H9 (cell line): ENCODE results near the gene MPZL1. TPM values are rescaled to one million over a fixed set of nuclear protein-coding genes. Genes with fewer than 3 reads are reported as not detected.

ENCODE experiments used
- DNase-seq: peaks from one replicate; pipeline ENCODE4 v3.0.0-alpha.2; 2017
- H2AFZ ChIP-seq: one replicate; pipeline ENCODE4 v1.6.1; 2013; ENCODE audit warnings: mild to moderate bottlenecking, low read length, control low read depth, moderate library complexity
- H2AK5ac ChIP-seq: 2 replicates; pipeline ENCODE4 v1.6.1; 2013; ENCODE audit warnings: low read length, control low read depth, mixed read lengths; ENCODE audit not compliant: insufficient read length
- H2BK120ac ChIP-seq: one replicate; pipeline ENCODE4 v1.6.1; 2013; ENCODE audit warnings: low read depth, mild to moderate bottlenecking, low read length, control low read depth, inconsistent platforms; ENCODE audit not compliant: poor library complexity, severe bottlenecking
- H2BK12ac ChIP-seq: 2 replicates; pipeline ENCODE4 v1.6.1; 2013; ENCODE audit warnings: low read length, control low read depth, mixed read lengths, low read depth; ENCODE audit not compliant: insufficient read length
- H2BK15ac ChIP-seq: 2 replicates; pipeline ENCODE4 v1.6.1; 2013; ENCODE audit warnings: low read depth, low read length, control low read depth
- H2BK20ac ChIP-seq: one replicate; pipeline ENCODE4 v1.6.1; 2013; ENCODE audit warnings: low read depth, mild to moderate bottlenecking, low read length, control low read depth, inconsistent platforms; ENCODE audit not compliant: poor library complexity, severe bottlenecking
- H2BK5ac ChIP-seq: 2 replicates; pipeline ENCODE4 v1.6.1; 2013; ENCODE audit warnings: low read length, control low read depth, mixed read lengths; ENCODE audit not compliant: insufficient read length
- H3K14ac ChIP-seq: 2 replicates; pipeline ENCODE4 v1.6.1; 2013; ENCODE audit warnings: low read length, control low read depth; ENCODE audit not compliant: insufficient read depth
- H3K18ac ChIP-seq: 2 replicates; pipeline ENCODE4 v1.6.1; 2013; ENCODE audit warnings: low read depth, mild to moderate bottlenecking, mixed read lengths, low read length, control low read depth; ENCODE audit not compliant: insufficient read length
- H3K23ac ChIP-seq: 2 replicates; pipeline ENCODE4 v1.6.1; 2013; ENCODE audit warnings: low read length, control low read depth, mixed read lengths, low read depth; ENCODE audit not compliant: insufficient read length
- H3K23me2 ChIP-seq: 2 replicates; pipeline ENCODE4 v1.6.1; 2013; ENCODE audit warnings: low read depth, mild to moderate bottlenecking, mixed read lengths, low read length, control low read depth; ENCODE audit not compliant: insufficient read length, poor library complexity, severe bottlenecking
- H3K27ac ChIP-seq: 2 replicates; pipeline ENCODE4 v1.5.1; 2013; ENCODE audit warnings: low read length, control low read depth, mixed read lengths, low read depth; ENCODE audit not compliant: insufficient read length
- H3K27me3 ChIP-seq: 2 replicates; pipeline ENCODE4 v1.6.1; 2013; ENCODE audit warnings: low read length, control low read depth, inconsistent platforms; ENCODE audit not compliant: insufficient read depth
- H3K4ac ChIP-seq: 2 replicates; pipeline ENCODE4 v1.6.1; 2013; ENCODE audit warnings: low read depth, mild to moderate bottlenecking, control low read depth, inconsistent platforms, low read length, moderate library complexity
- H3K4me1 ChIP-seq: 2 replicates; pipeline ENCODE4 v1.6.1; 2013; ENCODE audit warnings: low read length, control low read depth, inconsistent platforms; ENCODE audit not compliant: insufficient read depth
- H3K4me2 ChIP-seq: 2 replicates; pipeline ENCODE4 v1.6.1; 2013; ENCODE audit warnings: low read length, control low read depth, mixed read lengths; ENCODE audit not compliant: insufficient read length, insufficient read depth
- H3K56ac ChIP-seq: 2 replicates; pipeline ENCODE4 v1.6.1; 2013; ENCODE audit warnings: low read depth, mild to moderate bottlenecking, mixed read lengths, low read length, control low read depth; ENCODE audit not compliant: insufficient read length
- H3K79me1 ChIP-seq: 2 replicates; pipeline ENCODE4 v1.6.1; 2013; ENCODE audit warnings: low read depth, mild to moderate bottlenecking, moderate library complexity, low read length, control low read depth, inconsistent platforms; ENCODE audit not compliant: insufficient read depth, poor library complexity, severe bottlenecking
- H3K79me2 ChIP-seq: 2 replicates; pipeline ENCODE4 v1.6.1; 2013; ENCODE audit warnings: low read length, control low read depth, inconsistent platforms; ENCODE audit not compliant: insufficient read depth
- H3K9ac ChIP-seq: 2 replicates; pipeline ENCODE4 v1.6.1; 2013; ENCODE audit warnings: low read length, control low read depth, mixed read lengths; ENCODE audit not compliant: insufficient read length; ENCODE audit errors: extremely low read depth
- H3K9me3 ChIP-seq: one replicate; pipeline ENCODE4 v1.6.1; 2013; ENCODE audit warnings: low read depth, low read length, inconsistent platforms; ENCODE audit not compliant: control insufficient read depth
- H3T11ph ChIP-seq: one replicate; pipeline ENCODE4 v1.6.1; 2013; ENCODE audit warnings: mild to moderate bottlenecking, low read length, control low read depth, inconsistent platforms
- H4K20me1 ChIP-seq: one replicate; pipeline ENCODE4 v1.6.1; 2013; ENCODE audit not compliant: control insufficient read depth, insufficient read length, insufficient read depth
- H4K5ac ChIP-seq: 2 replicates; pipeline ENCODE4 v1.6.1; 2013; ENCODE audit warnings: low read depth, mild to moderate bottlenecking, mixed read lengths, low read length, control low read depth; ENCODE audit not compliant: insufficient read length
- H4K8ac ChIP-seq: replicated peaks from 2 replicates; pipeline ENCODE4 v1.6.1; 2013; ENCODE audit warnings: low read length, control low read depth, mixed read lengths, low read depth; ENCODE audit not compliant: insufficient read length
- H4K91ac ChIP-seq: 2 replicates; pipeline ENCODE4 v1.6.1; 2013; ENCODE audit warnings: low read depth, mild to moderate bottlenecking, moderate library complexity, mixed read lengths, low read length, control low read depth; ENCODE audit not compliant: insufficient read length
- H3K27ac Mint-ChIP-seq, 3 experiments: 2 replicates in 2 of 3; 3 replicates in 1 of 3; pipeline ENCODE4 v1.8.0; 2020 to 2021; ENCODE audit warnings: mixed read lengths in 3 of 3, mild to moderate bottlenecking in 1 of 3, moderate library complexity in 1 of 3
- H3K27me3 Mint-ChIP-seq: 2 replicates; pipeline ENCODE4 v1.8.0; 2021; ENCODE audit warnings: low read depth, mild to moderate bottlenecking, moderate library complexity, mixed read lengths
- H3K36me3 Mint-ChIP-seq, 3 experiments: 2 replicates in 2 of 3; 3 replicates in 1 of 3; pipeline ENCODE4 v1.8.0; 2020 to 2021; ENCODE audit warnings: low read depth in 3 of 3, mixed read lengths in 3 of 3; ENCODE audit not compliant: insufficient read depth in 1 of 3
- H3K4me1 Mint-ChIP-seq, 2 experiments: 2 replicates each; pipeline ENCODE4 v1.8.0; 2020; ENCODE audit warnings: mixed read lengths in 2 of 2
- H3K4me3 Mint-ChIP-seq, 2 experiments: 2 replicates in 1 of 2; 3 replicates in 1 of 2; pipeline ENCODE4 v1.8.0; 2020 to 2021; ENCODE audit warnings: mild to moderate bottlenecking in 2 of 2, mixed read lengths in 2 of 2, moderate library complexity in 1 of 2
- H3K9me3 Mint-ChIP-seq, 2 experiments: 2 replicates in 1 of 2; 3 replicates in 1 of 2; pipeline ENCODE4 v1.8.0; 2020; ENCODE audit warnings: mild to moderate bottlenecking in 2 of 2, mixed read lengths in 2 of 2, moderate library complexity in 1 of 2
- CTCF ChIP-seq: fragments of 200-600 bp; sonication (generic); conservative IDR thresholded peaks from 3 replicates; pipeline ENCODE4 v1.8.0; 2021; ENCODE audit warnings: antibody characterized with exemption, mild to moderate bottlenecking
- WGBS: extraction: QIAGEN DNeasy Blood & Tissue Kit; methylation state at CpG from one replicate; pipeline ENCODE4 v1.1.7; 2013; ENCODE audit warnings: missing lambda C conversion rate, low lambda C conversion rate, mixed read lengths; ENCODE audit not compliant: insufficient read length; ENCODE audit errors: extremely low coverage; 5-methylcytosine and 5-hydroxymethylcytosine counted together
- total RNA-seq: library from RNA; stranded (reverse); gene quantifications from 2 replicates; pipeline ENCODE4 v1.2.1, GENCODE V29; 2021

The MPZL1 gene
- total RNA-seq, 1 experiment from 2014 or later = 60.7 TPM

- H3K9me3 ChIP-seq = no peaks in the 10 kb centered on the region
- DNase-seq = no peak
- no peak overlapping the region for H3K56ac ChIP-seq
- no CpG with 5 or more reads among the region's 4 CpGs for WGBS
- no peak overlapping the region for H2AK5ac ChIP-seq
- peaks cover 21 to 27% of the 10 kb centered on the region in 2 experiments for H3K4me1 Mint-ChIP-seq
- no peak overlapping the region for H2BK15ac ChIP-seq
- H2BK5ac ChIP-seq = no peak overlapping the region
- H3K36me3 Mint-ChIP-seq = peaks cover 0 to 2% (median 0%) of the 10 kb centered on the region in 3 experiments; a peak in 2 of 7 replicates
- H2BK12ac ChIP-seq = no peak overlapping the region
- H3K23me2 ChIP-seq = peaks cover 5% of the 10 kb centered on the region
- peaks cover 28% of the 10 kb centered on the region for H3K27me3 Mint-ChIP-seq
- H3K79me1 ChIP-seq = no peaks in the 10 kb centered on the region
- peak overlapping the region; percentile 49 for H3K4me2 ChIP-seq
- no peak overlapping the region for H3K18ac ChIP-seq
- peak overlapping the region; percentile 59 for H3K9ac ChIP-seq
- H4K20me1 ChIP-seq = no peaks in the 10 kb centered on the region
- H3K79me2 ChIP-seq = no peaks in the 10 kb centered on the region
- H2BK120ac ChIP-seq = no peak overlapping the region
- TF ChIP-seq CTCF = no peak
- no peak overlapping the region for H3K27ac Mint-ChIP-seq
- peak overlapping the region; percentile 35 for H2AFZ ChIP-seq
- H3K27ac ChIP-seq = no peak overlapping the region
- H3K4ac ChIP-seq = no peak overlapping the region
- H3K4me3 Mint-ChIP-seq = peak overlapping the region; percentile 87 to 89
- H3K14ac ChIP-seq = no peak overlapping the region
- H3K27me3 ChIP-seq = no peaks in the 10 kb centered on the region; the same call in 1 of the 2 replicates
- H3K4me1 ChIP-seq = peaks cover 7% of the 10 kb centered on the region
- H4K91ac ChIP-seq = no peak overlapping the region
- H3K9me3 Mint-ChIP-seq = peaks cover 2 to 7% of the 10 kb centered on the region in 2 experiments; a peak in 2 of 5 replicates
- no peak overlapping the region for H4K5ac ChIP-seq
- H3T11ph ChIP-seq = no peak overlapping the region
- H2BK20ac ChIP-seq = no peak overlapping the region
- H3K23ac ChIP-seq = no peak overlapping the region
- no peak overlapping the region for H4K8ac ChIP-seq
These were observed 5.8 kb upstream of the MPZL1 start for GRCh38 chr1:167716000-167716271.
